Right atrium auricular region (tissue), 2 donors: ENCODE results near the gene ADGRG1. TPM values are rescaled to one million over a fixed set of nuclear protein-coding genes. Genes with fewer than 3 reads are reported as not detected.

Experiments used
- DNase-seq: peaks from one replicate; pipeline ENCODE4 v3.0.0-alpha.2; 2019; ENCODE audit warnings: low spot score
- H3K27ac ChIP-seq, 2 donors: fragments of 200-600 bp; sonication (generic); 1 replicate in 1 of 2; 2 replicates in 1 of 2; pipeline ENCODE4 v1.5.1; 2016 to 2019
- H3K27me3 ChIP-seq, 2 donors: fragments of 200-600 bp; sonication (generic); one replicate each; pipeline versions ENCODE4 v1.5.1 to v1.6.0; 2017 to 2019
- H3K36me3 ChIP-seq: fragments of 200-600 bp; sonication (generic); one replicate; pipeline ENCODE4 v1.5.1; 2016
- H3K4me1 ChIP-seq, 2 donors: fragments of 200-600 bp; sonication (generic); one replicate each; pipeline versions ENCODE4 v1.5.1 to v1.6.0; 2017 to 2019
- H3K4me3 ChIP-seq, 2 donors: fragments of 200-600 bp; sonication (generic); 1 replicate in 1 of 2; 2 replicates in 1 of 2; pipeline ENCODE4 v1.5.1; 2017 to 2019; ENCODE audit warnings: mild to moderate bottlenecking in 1 of 2, moderate library complexity in 1 of 2
- H3K9me3 ChIP-seq, 2 donors: fragments of 200-600 bp; sonication (generic); one replicate each; pipeline ENCODE4 v1.5.1; 2019
- CTCF ChIP-seq, 2 donors: fragments of 200-600 bp; sonication (generic); IDR thresholded peaks; one replicate each; pipeline ENCODE4 v1.5.1; 2019; ENCODE audit warnings: antibody characterized with exemption in 2 of 2
- total RNA-seq, 2 donors: library from RNA; depleted of rRNA; stranded (reverse); fragments of >200 nt; gene quantifications; one replicate each; pipeline ENCODE4 v1.1.0, GENCODE V29; 2016

ADGRG1 gene
- total RNA-seq, 2 donors from 2014 or later: 12.6 to 25.5 TPM

GRCh38 chr16:57704011-57704904, 75.8 kb downstream of the ADGRG1 start:
- Histone ChIP-seq H3K4me1 (no peaks in the 10 kb centered on the region), H3K4me3 (no peak overlapping the region), H3K27ac (no peak overlapping the region), H3K27me3 (no peaks in the 10 kb centered on the region), H3K9me3 (no peaks in the 10 kb centered on the region), H3K36me3 (no peaks in the 10 kb centered on the region)
- no peak for TF ChIP-seq CTCF (IDR thresholded peaks at IDR 0.05)
- DNase-seq: no peak

GRCh38 chr16:57704905-57705852, 76.7 kb downstream of the ADGRG1 start:
- Histone ChIP-seq H3K36me3 (no peaks in the 10 kb centered on the region), H3K27ac (no peak overlapping the region), H3K27me3 (no peaks in the 10 kb centered on the region), H3K4me1 (no peaks in the 10 kb centered on the region), H3K9me3 (no peaks in the 10 kb centered on the region), H3K4me3 (no peak overlapping the region)
- DNase-seq: no peak
- TF ChIP-seq CTCF (IDR thresholded peaks at IDR 0.05): no peak

GRCh38 chr16:57706717-57707116, 78.3 kb downstream of the ADGRG1 start:
- no peak for DNase-seq
- no peaks in the 10 kb centered on the region for H3K36me3 ChIP-seq
- no peak for TF ChIP-seq CTCF (IDR thresholded peaks at IDR 0.05)
- no peak overlapping the region for H3K27ac ChIP-seq
- H3K4me3 ChIP-seq: no peak overlapping the region
- H3K9me3 ChIP-seq: no peaks in the 10 kb centered on the region
- no peaks in the 10 kb centered on the region for H3K4me1 ChIP-seq
- H3K27me3 ChIP-seq: no peaks in the 10 kb centered on the region

- TF ChIP-seq CTCF (IDR thresholded peaks at IDR 0.05): no peak
- no peak overlapping the region for H3K4me3 ChIP-seq
- H3K36me3 ChIP-seq: no peaks in the 10 kb centered on the region
- no peaks in the 10 kb centered on the region for H3K9me3 ChIP-seq
- no peak for DNase-seq
- no peaks in the 10 kb centered on the region for H3K4me1 ChIP-seq
- H3K27ac ChIP-seq: no peak overlapping the region
- H3K27me3 ChIP-seq: no peaks in the 10 kb centered on the region
Observed at GRCh38 chr16:57707331-57707730, 78.9 kb downstream of the ADGRG1 start.

- no peak overlapping the region for H3K27ac ChIP-seq
- no peaks in the 10 kb centered on the region for H3K9me3 ChIP-seq
- no peak for DNase-seq
- H3K27me3 ChIP-seq: no peaks in the 10 kb centered on the region
- no peaks in the 10 kb centered on the region for H3K36me3 ChIP-seq
- H3K4me1 ChIP-seq: no peaks in the 10 kb centered on the region
- H3K4me3 ChIP-seq: no peak overlapping the region
- TF ChIP-seq CTCF (IDR thresholded peaks at IDR 0.05): no peak
Observed at GRCh38 chr16:57708168-57708567, 79.7 kb downstream of the ADGRG1 start.
